Measurements from ENCODE around the gene THAP6. TPM values are rescaled to one million over a fixed set of nuclear protein-coding genes. Genes with fewer than 3 reads are reported as not detected.

Gene THAP6
- total RNA-seq, 4 donors from 2014 or later, result 9.2 to 30.7 (median 12.5) TPM

- no peak for TF ChIP-seq CTCF (IDR thresholded peaks at IDR 0.05)
- ATAC-seq (ENCODE audit: low FRiP score) (no peak), DNase-seq (ENCODE audit: low spot score) (no peak)
These were observed 43.4 kb downstream of the THAP6 start for GRCh38 chr4:75557696-75558095.

GRCh38 chr4:75561789-75562188 lies 47.5 kb downstream of the THAP6 start:
- DNase-seq (ENCODE audit: low spot score) (no peak), ATAC-seq (ENCODE audit: low FRiP score) (no peak)
- no peak for TF ChIP-seq CTCF (IDR thresholded peaks at IDR 0.05)

GRCh38 chr4:75564023-75564422 lies 49.8 kb downstream of the THAP6 start:
- ATAC-seq (ENCODE audit: low FRiP score) (no peak), DNase-seq (ENCODE audit: low spot score) (no peak)
- TF ChIP-seq CTCF (IDR thresholded peaks at IDR 0.05), result no peak

GRCh38 chr4:75565481-75565880 lies 51.2 kb downstream of the THAP6 start:
- TF ChIP-seq CTCF (IDR thresholded peaks at IDR 0.05), result no peak
- ATAC-seq (ENCODE audit: low FRiP score), result no peak
- no peak for DNase-seq (ENCODE audit: low spot score)

GRCh38 chr4:75566911-75567310 lies 52.6 kb downstream of the THAP6 start:
- ATAC-seq (ENCODE audit: low FRiP score), result no peak
- DNase-seq (ENCODE audit: low spot score), result no peak
- TF ChIP-seq CTCF (IDR thresholded peaks at IDR 0.05), result no peak

GRCh38 chr4:75567725-75568124 lies 53.5 kb downstream of the THAP6 start:
- ATAC-seq (ENCODE audit: low FRiP score), result no peak

More at GRCh38 chr4:75567725-75568124, 53.5 kb downstream of the THAP6 start:
- TF ChIP-seq CTCF (IDR thresholded peaks at IDR 0.05), result no peak
- no peak for DNase-seq (ENCODE audit: low spot score)

Other genes with a start within 250 kb of the THAP6 start
- 10 to 100 TPM; 26.4 to 30.8 (median 28.9) TPM for gene RCHY1, start 70 bp upstream of the THAP6 start, total RNA-seq
- gene ODAPH, start 41.6 kb downstream of the THAP6 start, total RNA-seq, result not detected
- gene CDKL2, start 116.1 kb downstream of the THAP6 start, total RNA-seq, result 1 to 10 TPM in 2 of 4 donors, under 1 TPM in 1, not detected in 1; 0.38 to 1.9 (median 1.1) TPM
- 10 to 100 TPM; 57.7 to 90.9 (median 69.6) TPM for gene G3BP2, start 158.9 kb downstream of the THAP6 start, total RNA-seq
- gene USO1, start 210.1 kb downstream of the THAP6 start, total RNA-seq, result 10 to 100 TPM; 53.8 to 79.5 (median 69.8) TPM